AG04450 (cell line): ENCODE data around the gene ACVR1B. TPM values are rescaled to one million over a fixed set of nuclear protein-coding genes. Genes with fewer than 3 reads are reported as not detected.

ENCODE experiments used
- CTCF ChIA-PET: fragments of 300-600, 350-600 bp; formaldehyde crosslinking; extraction: SDS; loops from one replicate; lab custom pipeline; 2022; ENCODE audit warnings: antibody characterized with exemption, inconsistent platforms; lab: Charles Lee
- POLR2A ChIA-PET: fragments of 350-600 bp; formaldehyde crosslinking; extraction: SDS; loops from one replicate; lab custom pipeline; 2021; ENCODE audit warnings: antibody characterized with exemption, inconsistent platforms; lab: Yijun Ruan, JAX
- DNase-seq: peaks from one replicate; pipeline ENCODE4 v3.0.0-alpha.2; 2011; ENCODE audit warnings: low read depth, low spot score
- H3K27ac ChIP-seq: one replicate; pipeline ENCODE4 v1.5.1; 2012; ENCODE audit warnings: low read depth, low read length, control low read depth
- H3K27me3 ChIP-seq: one replicate; pipeline ENCODE4 v1.6.0; 2012; ENCODE audit warnings: low read length; ENCODE audit not compliant: control insufficient read depth, insufficient read depth
- H3K4me3 ChIP-seq: 2 replicates; pipeline ENCODE4 v1.5.1; 2011; ENCODE audit warnings: mild to moderate bottlenecking, low read depth, low read length, control low read depth
- H3K9me3 ChIP-seq: 2 replicates; pipeline ENCODE4 v1.5.1; 2012; ENCODE audit warnings: low read length; ENCODE audit not compliant: control insufficient read depth, insufficient read depth
- CTCF ChIP-seq: IDR thresholded peaks from 2 replicates; pipeline ENCODE4 v1.5.1; 2011; ENCODE audit warnings: low read depth, low read length, control low read depth, inconsistent platforms
- polyA plus RNA-seq: library from polyadenylated mRNA; depleted of rRNA; stranded (reverse); fragments of >200 nt; gene quantifications from 2 replicates; pipeline ENCODE4 v1.2.3, GENCODE V29; 2011

ACVR1B gene
- polyA plus RNA-seq, 1 experiment: 16.4 TPM

- ChIA-PET CTCF (interaction anchor here (0.5 to 1.4 kb wide), 2 partner anchors 28 to 80 kb away, joined by 5 to 7 read pairs; no protein-coding TSS in a partner anchor), POLR2A (no interaction called here)
- H3K4me3 ChIP-seq: no peak overlapping the region
- DNase-seq: no peak
- H3K27ac ChIP-seq: no peak overlapping the region
- no peak for TF ChIP-seq CTCF
- peaks cover 4% of the 10 kb centered on the region for H3K27me3 ChIP-seq
- H3K9me3 ChIP-seq: peaks cover 7% of the 10 kb centered on the region; the same call in 1 of the 2 replicates
These were observed 9.4 kb upstream of the ACVR1B start for GRCh38 chr12:51942056-51942455.

- H3K27ac ChIP-seq: no peak overlapping the region
- ChIA-PET POLR2A (no interaction called here), CTCF (no interaction called here)
- no peak for DNase-seq
- H3K4me3 ChIP-seq: no peak overlapping the region
- peaks cover 4% of the 10 kb centered on the region for H3K27me3 ChIP-seq
- no peak for TF ChIP-seq CTCF
- peaks cover 7% of the 10 kb centered on the region; the same call in 1 of the 2 replicates for H3K9me3 ChIP-seq
These were observed 8.9 kb upstream of the ACVR1B start for GRCh38 chr12:51942501-51943000.

- no peak overlapping the region for H3K4me3 ChIP-seq
- no peak overlapping the region for H3K27ac ChIP-seq
- ChIA-PET POLR2A (no interaction called here), CTCF (no interaction called here)
- no peak for DNase-seq
- H3K27me3 ChIP-seq: peaks cover 4% of the 10 kb centered on the region
- peaks cover 7% of the 10 kb centered on the region; the same call in 1 of the 2 replicates for H3K9me3 ChIP-seq
- TF ChIP-seq CTCF: no peak
These were observed 8.2 kb upstream of the ACVR1B start for GRCh38 chr12:51943346-51943745.

GRCh38 chr12:51944608-51945233, 6.8 kb upstream of the ACVR1B start:
- Histone ChIP-seq H3K4me3 (no peak overlapping the region), H3K27ac (no peak overlapping the region), H3K27me3 (peaks cover 12% of the 10 kb centered on the region), H3K9me3 (peaks cover 7% of the 10 kb centered on the region; the same call in 1 of the 2 replicates)
- no peak for TF ChIP-seq CTCF
- DNase-seq: no peak
- CTCF ChIA-PET: no interaction called here
- POLR2A ChIA-PET: no interaction called here

GRCh38 chr12:51947246-51947996, 4.1 kb upstream of the ACVR1B start:
- Histone ChIP-seq H3K27me3 (peaks cover 16% of the 10 kb centered on the region), H3K4me3 (no peak overlapping the region), H3K27ac (no peak overlapping the region), H3K9me3 (peaks cover 7% of the 10 kb centered on the region)
- CTCF ChIA-PET: no interaction called here
- no peak for DNase-seq
- no peak for TF ChIP-seq CTCF
- POLR2A ChIA-PET: no interaction called here
